ENCODE results near the gene MRPL48. TPM values are rescaled to one million over a fixed set of nuclear protein-coding genes. Genes with fewer than 3 reads are reported as not detected.

MRPL48 gene
- polyA plus RNA-seq, 2 of the 4 experiments (the other 2 are of a cell fraction), result 57.2 to 103 TPM

GRCh38 chr11:73859671-73860070, 72.0 kb downstream of the MRPL48 start:
- TF ChIP-seq TP53 (CRISPR knock-in tag; IDR thresholded peaks at IDR 0.05) (no peak), MAFK (IDR thresholded peaks at IDR 0.05; ENCODE audit: partially characterized antibody) (no peak), ZSCAN20 (CRISPR knock-in tag; IDR thresholded peaks at IDR 0.05) (no peak), JUNB (IDR thresholded peaks at IDR 0.05) (no peak), RCOR1 (IDR thresholded peaks at IDR 0.05; ENCODE audit: low read depth, low read length) (no peak), ZFP36 (IDR thresholded peaks at IDR 0.05; ENCODE audit: borderline replicate concordance, partially characterized antibody) (no peak), RAD21 (conservative IDR thresholded peaks at IDR 0.05 in 1 of 2, IDR thresholded peaks at IDR 0.05 in 1 of 2) (no peak), JUN (IDR thresholded peaks at IDR 0.05) (no peak), EHMT2 (IDR thresholded peaks at IDR 0.05; ENCODE audit: low read depth) (no peak), KDM1A (IDR thresholded peaks at IDR 0.05; ENCODE audit: low read depth) (no peak), HMGXB4 (CRISPR knock-in tag; IDR thresholded peaks at IDR 0.05; ENCODE audit: borderline replicate concordance) (no peak), CEBPB (IDR thresholded peaks at IDR 0.05) (no peak), USF2 (IDR thresholded peaks at IDR 0.05) (no peak), EHF (CRISPR knock-in tag; IDR thresholded peaks at IDR 0.05) (no peak), EP300 (IDR thresholded peaks at IDR 0.05) (no peak), CHD4 (IDR thresholded peaks at IDR 0.05; ENCODE audit: borderline replicate concordance) (no peak), TFCP2L1 (CRISPR knock-in tag; IDR thresholded peaks at IDR 0.05) (no peak), SREBF2 (IDR thresholded peaks at IDR 0.05) (no peak), NR3C1 (IDR thresholded peaks at IDR 0.05) (no peak), ZC3H11A (IDR thresholded peaks at IDR 0.05) (no peak)

GRCh38 chr11:73860202-73860601, 72.5 kb downstream of the MRPL48 start:
- FAIRE-seq, result no peak
- ChIA-PET POLR2A (no interaction called here), CTCF (no interaction called here)
- no peak for DNase-seq (ENCODE audit: low read depth in 1 of 2, low spot score in 1 of 2)
- Histone ChIP-seq H3K4me1 (no peaks in the 10 kb centered on the region), H3K9me3 (no peaks in the 10 kb centered on the region), H3K4me2 (no peak overlapping the region), H3K4me3 (no peak overlapping the region), H3K27ac (no peak overlapping the region)
- TF ChIP-seq ATOH8 (CRISPR knock-in tag; IDR thresholded peaks at IDR 0.05; ENCODE audit: low read depth) (no peak), HES2 (IDR thresholded peaks at IDR 0.05) (no peak), POLR2AphosphoS2 (conservative IDR thresholded peaks at IDR 0.05; ENCODE audit: low read length) (no peak), HMGXB4 (CRISPR knock-in tag; IDR thresholded peaks at IDR 0.05; ENCODE audit: borderline replicate concordance) (no peak), SMC3 (IDR thresholded peaks at IDR 0.05) (no peak), CEBPB (IDR thresholded peaks at IDR 0.05) (no peak), HOXA7 (CRISPR knock-in tag; IDR thresholded peaks at IDR 0.05) (no peak), EP300 (IDR thresholded peaks at IDR 0.05) (no peak), PHF8 (IDR thresholded peaks at IDR 0.05; ENCODE audit: borderline replicate concordance, low read depth) (no peak), JUN (IDR thresholded peaks at IDR 0.05) (no peak), FOXS1 (CRISPR knock-in tag; IDR thresholded peaks at IDR 0.05) (no peak), RCOR1 (IDR thresholded peaks at IDR 0.05; ENCODE audit: low read depth, low read length) (no peak), CBX8 (IDR thresholded peaks at IDR 0.05) (no peak)
- 57% methylated on average over 2 of the region's 2 CpGs for WGBS (ENCODE audit: missing lambda C conversion rate)
- ATAC-seq, result no peak

More at GRCh38 chr11:73859671-73860070, 72.0 kb downstream of the MRPL48 start:
- Histone ChIP-seq H3K27ac (no peak overlapping the region), H3K4me1 (no peaks in the 10 kb centered on the region), H3K4me2 (no peak overlapping the region), H3K9me3 (no peaks in the 10 kb centered on the region), H3K4me3 (no peak overlapping the region)
- POLR2A ChIA-PET, result interaction anchor here (1.0 kb wide), 1 partner anchor 14 kb away, joined by 3 read pairs; no protein-coding TSS in a partner anchor
- CTCF ChIA-PET, result no interaction called here
- WGBS (ENCODE audit: missing lambda C conversion rate), result 94% methylated on average over 2 of the region's 2 CpGs
- FAIRE-seq, result no peak
- no peak for ATAC-seq
- DNase-seq (ENCODE audit: low read depth in 1 of 2, low spot score in 1 of 2), result no peak

All from A549 (cell line).